Aortic smooth muscle cell (primary cell): Measurements from ENCODE around the gene HNRNPA2B1. TPM values are rescaled to one million over a fixed set of nuclear protein-coding genes. Genes with fewer than 3 reads are reported as not detected.

Experiments
- total RNA-seq: library from RNA; depleted of rRNA; stranded (reverse); fragments of >200 nt; gene quantifications from 2 replicates; pipeline ENCODE4 v1.2.3, GENCODE V29; 2014

Gene HNRNPA2B1
- 126 and 130 TPM in 2 replicates for total RNA-seq

DNA sequence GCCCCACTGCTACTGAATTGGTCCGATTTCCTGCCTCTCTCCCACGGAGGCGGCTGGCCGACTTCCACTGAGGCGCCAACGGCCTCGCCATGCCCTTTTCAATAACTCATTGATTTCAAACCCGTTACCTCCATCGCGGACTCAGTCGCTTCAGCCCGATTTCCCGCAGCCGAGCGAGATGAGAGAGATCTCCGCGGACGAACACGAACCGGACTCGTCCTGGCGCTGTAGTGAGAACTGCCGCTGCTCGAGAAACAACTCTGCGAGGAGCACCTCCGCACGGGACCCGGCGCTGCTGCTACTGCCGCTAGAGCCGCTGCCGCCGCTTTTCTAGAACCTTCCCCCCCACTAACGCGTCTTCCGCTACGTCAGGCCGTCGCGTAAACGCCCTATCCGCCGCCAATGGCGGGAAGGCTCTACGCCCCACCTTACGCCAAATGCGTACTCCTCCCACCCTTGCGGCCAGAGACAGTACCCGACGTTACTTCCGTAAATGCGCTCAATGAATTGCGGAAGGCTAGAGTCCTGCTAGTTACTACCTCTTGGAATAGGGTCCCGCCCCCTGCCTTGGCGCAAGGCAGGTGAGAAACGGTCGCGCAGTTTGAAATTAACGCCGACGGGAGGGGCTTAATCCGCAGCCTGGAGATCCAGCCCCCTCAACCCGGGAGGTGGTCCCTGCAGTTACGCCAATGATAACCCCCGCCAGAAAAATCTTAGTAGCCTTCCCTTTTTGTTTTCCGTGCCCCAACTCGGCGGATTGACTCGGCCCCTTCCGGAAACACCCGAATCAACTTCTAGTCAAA lies at the start of gene HNRNPA2B1:
HNRNPA2B1 (minus strand) TSS at position 303 of the 803 bp plus-strand sequence; CDS start at position 134, 169 bp downstream.

DNA sequence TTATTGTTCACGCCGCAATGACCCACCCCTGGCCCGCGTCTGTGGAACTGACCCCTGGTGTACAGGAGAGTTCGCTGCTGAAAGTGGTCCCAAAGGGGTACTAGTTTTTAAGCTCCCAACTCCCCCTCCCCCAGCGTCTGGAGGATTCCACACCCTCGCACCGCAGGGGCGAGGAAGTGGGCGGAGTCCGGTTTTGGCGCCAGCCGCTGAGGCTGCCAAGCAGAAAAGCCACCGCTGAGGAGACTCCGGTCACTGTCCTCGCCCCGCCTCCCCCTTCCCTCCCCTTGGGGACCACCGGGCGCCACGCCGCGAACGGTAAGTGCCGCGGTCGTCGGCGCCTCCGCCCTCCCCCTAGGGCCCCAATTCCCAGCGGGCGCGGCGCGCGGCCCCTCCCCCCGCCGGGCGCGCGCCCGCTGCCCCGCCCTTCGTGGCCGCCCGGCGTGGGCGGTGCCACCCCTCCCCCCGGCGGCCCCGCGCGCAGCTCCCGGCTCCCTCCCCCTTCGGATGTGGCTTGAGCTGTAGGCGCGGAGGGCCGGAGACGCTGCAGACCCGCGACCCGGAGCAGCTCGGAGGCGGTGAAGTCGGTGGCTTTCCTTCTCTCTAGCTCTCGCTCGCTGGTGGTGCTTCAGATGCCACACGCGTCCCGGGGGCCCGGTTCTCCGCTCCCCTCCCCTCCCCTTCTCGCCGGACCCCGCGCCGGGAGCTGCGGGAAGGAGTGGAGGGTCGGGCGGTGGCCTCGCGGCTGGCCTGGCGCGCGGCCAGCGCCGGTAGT lies 887 bp upstream of the HNRNPA2B1 start, which contains the start of gene CBX3:
CBX3 (plus strand) TSS at position 499 of the 772 bp plus-strand sequence. CDS start 1,254 bp downstream, outside the sequence.

DNA sequence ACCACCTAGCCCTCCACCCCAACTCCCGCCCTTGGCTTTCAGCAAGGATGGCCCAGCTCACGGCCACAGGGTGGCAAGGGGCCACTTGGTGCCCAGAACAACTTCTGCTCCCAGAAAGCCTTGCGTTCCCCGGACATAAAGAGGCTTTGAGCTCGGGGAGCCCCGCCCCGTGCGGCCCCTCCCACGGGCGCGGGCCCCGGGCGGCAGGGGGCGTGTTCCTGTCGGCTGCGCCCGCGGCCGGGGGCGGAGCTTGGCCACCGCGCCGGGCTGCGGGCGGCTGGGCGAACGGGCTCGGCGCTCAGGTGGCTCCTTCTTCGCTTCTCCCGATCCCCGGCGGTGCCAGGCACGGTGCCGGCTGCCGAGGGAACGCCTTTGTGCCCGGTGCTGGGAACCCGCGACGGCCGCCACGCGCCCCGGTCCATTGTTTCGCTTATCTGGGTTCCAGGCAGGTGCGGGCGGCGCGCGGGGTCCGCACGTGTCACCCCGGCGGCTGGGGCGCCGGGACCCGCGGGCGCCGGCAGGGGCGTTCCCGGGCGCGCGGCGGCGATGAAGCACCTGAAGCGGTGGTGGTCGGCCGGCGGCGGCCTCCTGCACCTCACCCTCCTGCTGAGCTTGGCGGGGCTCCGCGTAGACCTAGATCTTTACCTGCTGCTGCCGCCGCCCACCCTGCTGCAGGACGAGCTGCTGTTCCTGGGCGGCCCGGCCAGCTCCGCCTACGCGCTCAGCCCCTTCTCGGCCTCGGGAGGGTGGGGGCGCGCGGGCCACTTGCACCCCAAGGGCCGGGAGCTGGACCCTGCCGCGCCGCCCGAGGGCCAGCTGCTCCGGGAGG lies 48.4 kb downstream of the HNRNPA2B1 start, which contains the start of gene NFE2L3:
NFE2L3 (plus strand) TSS at position 246 of the 829 bp plus-strand sequence; CDS start at position 547, 301 bp downstream.

Other genes starting within 250 kb of the HNRNPA2B1 start
- gene NFE2L3, start 48.5 kb downstream of the HNRNPA2B1 start, total RNA-seq = 0.31 and 0.79 TPM in 2 replicates
- 90.0 and 97.8 TPM in 2 replicates for gene CBX3, start 999 bp upstream of the HNRNPA2B1 start, total RNA-seq
- gene SNX10, start 91.1 kb upstream of the HNRNPA2B1 start, total RNA-seq = 0.13 TPM in 1 of 2 replicates, not detected in the other